ENCODE measurements around the gene ATP13A3.

The ATP13A3 gene

GRCh38 chr3:194405766-194406165, 81.0 kb downstream of the ATP13A3 start:
- TF ChIP-seq CTCF (IDR thresholded peaks at IDR 0.05; ENCODE audit: insufficient read depth, low read length, poor library complexity, severe bottlenecking), result no peak
- DNase-seq (ENCODE audit: extremely low read depth, insufficient read length), result no peak
- Histone ChIP-seq H3K4me3 (replicated peaks; ENCODE audit: low read depth, low read length) (no peak overlapping the region), H3K27me3 (replicated peaks; ENCODE audit: control insufficient read depth, insufficient read depth, low read length) (no peaks in the 10 kb centered on the region), H3K36me3 (ENCODE audit: control insufficient read depth, insufficient read depth, low read length) (peaks cover 2% of the 10 kb centered on the region)

- Histone ChIP-seq H3K27me3 (replicated peaks; ENCODE audit: control insufficient read depth, insufficient read depth, low read length) (no peaks in the 10 kb centered on the region), H3K4me3 (replicated peaks; ENCODE audit: low read depth, low read length) (no peak overlapping the region), H3K36me3 (ENCODE audit: control insufficient read depth, insufficient read depth, low read length) (peaks cover 2% of the 10 kb centered on the region)
- TF ChIP-seq CTCF (IDR thresholded peaks at IDR 0.05; ENCODE audit: insufficient read depth, low read length, poor library complexity, severe bottlenecking), result peak; percentile 60
- no peak for DNase-seq (ENCODE audit: extremely low read depth, insufficient read length)
Observed at GRCh38 chr3:194404365-194405140, 82.2 kb downstream of the ATP13A3 start.

- H3K27me3 ChIP-seq (replicated peaks; ENCODE audit: control insufficient read depth, insufficient read depth, low read length), result no peaks in the 10 kb centered on the region; the same call in 1 of the 2 replicates
- DNase-seq (ENCODE audit: extremely low read depth, insufficient read length), result no peak
- no peak for TF ChIP-seq CTCF (IDR thresholded peaks at IDR 0.05; ENCODE audit: insufficient read depth, low read length, poor library complexity, severe bottlenecking)
Observed at GRCh38 chr3:194401868-194402329, 84.9 kb downstream of the ATP13A3 start.

GRCh38 chr3:194401346-194401745, 85.5 kb downstream of the ATP13A3 start:
- no peak for TF ChIP-seq CTCF (IDR thresholded peaks at IDR 0.05; ENCODE audit: insufficient read depth, low read length, poor library complexity, severe bottlenecking)
- Histone ChIP-seq H3K4me3 (replicated peaks; ENCODE audit: low read depth, low read length) (no peak overlapping the region), H3K27me3 (replicated peaks; ENCODE audit: control insufficient read depth, insufficient read depth, low read length) (no peaks in the 10 kb centered on the region; the same call in 1 of the 2 replicates), H3K36me3 (ENCODE audit: control insufficient read depth, insufficient read depth, low read length) (no peaks in the 10 kb centered on the region)
- no peak for DNase-seq (ENCODE audit: extremely low read depth, insufficient read length)

More at GRCh38 chr3:194401868-194402329, 84.9 kb downstream of the ATP13A3 start:
- no peaks in the 10 kb centered on the region for H3K36me3 ChIP-seq (ENCODE audit: control insufficient read depth, insufficient read depth, low read length)
- H3K4me3 ChIP-seq (replicated peaks; ENCODE audit: low read depth, low read length), result no peak overlapping the region

GRCh38 chr3:194399874-194400411, 86.9 kb downstream of the ATP13A3 start:
- no peak for TF ChIP-seq CTCF (IDR thresholded peaks at IDR 0.05; ENCODE audit: insufficient read depth, low read length, poor library complexity, severe bottlenecking)
- no peak overlapping the region for H3K4me3 ChIP-seq (replicated peaks; ENCODE audit: low read depth, low read length)
- DNase-seq (ENCODE audit: extremely low read depth, insufficient read length), result no peak

More at GRCh38 chr3:194399874-194400411, 86.9 kb downstream of the ATP13A3 start:
- Histone ChIP-seq H3K27me3 (replicated peaks; ENCODE audit: control insufficient read depth, insufficient read depth, low read length) (no peaks in the 10 kb centered on the region; the same call in 1 of the 2 replicates), H3K36me3 (ENCODE audit: control insufficient read depth, insufficient read depth, low read length) (no peaks in the 10 kb centered on the region)

Measured in GM06990 (cell line).